Upper lobe of left lung (tissue), 4 donors: Measurements from ENCODE around the gene POLDIP3.

ENCODE experiments used
- CTCF ChIP-seq, 6 experiments: fragments of 450-650 bp in 4 of 6; fragments of 200-600 bp in 2 of 6; sonication (generic) in 2 of 6; IDR thresholded peaks; one replicate each; pipeline ENCODE4 v1.5.1; 2016 to 2019; ENCODE audit warnings: antibody characterized with exemption in 6 of 6
- EP300 ChIP-seq, 4 donors: sonication (generic); formaldehyde crosslinking; IDR thresholded peaks; one replicate each; pipeline ENCODE4 v1.5.1; 2017; ENCODE audit warnings: antibody characterized with exemption in 4 of 4, control low read depth in 2 of 4
- POLR2AphosphoS5 ChIP-seq, 2 donors: sonication (generic); formaldehyde crosslinking; IDR thresholded peaks; one replicate each; pipeline ENCODE4 v1.5.1; 2017; ENCODE audit warnings: antibody characterized with exemption in 2 of 2

GRCh38 chr22:42648017-42648367, 33.3 kb upstream of the POLDIP3 start:
- TF ChIP-seq CTCF (IDR thresholded peaks at IDR 0.05) = no peak
- TF ChIP-seq POLR2AphosphoS5 (IDR thresholded peaks at IDR 0.05) = no peak
- TF ChIP-seq EP300 (IDR thresholded peaks at IDR 0.05) = no peak
